ENCODE results near the gene CCL8.

CCL8 gene

GRCh38 chr17:34368946-34369500, 49.8 kb downstream of the CCL8 start:
- TF ChIP-seq, protein P1, sequence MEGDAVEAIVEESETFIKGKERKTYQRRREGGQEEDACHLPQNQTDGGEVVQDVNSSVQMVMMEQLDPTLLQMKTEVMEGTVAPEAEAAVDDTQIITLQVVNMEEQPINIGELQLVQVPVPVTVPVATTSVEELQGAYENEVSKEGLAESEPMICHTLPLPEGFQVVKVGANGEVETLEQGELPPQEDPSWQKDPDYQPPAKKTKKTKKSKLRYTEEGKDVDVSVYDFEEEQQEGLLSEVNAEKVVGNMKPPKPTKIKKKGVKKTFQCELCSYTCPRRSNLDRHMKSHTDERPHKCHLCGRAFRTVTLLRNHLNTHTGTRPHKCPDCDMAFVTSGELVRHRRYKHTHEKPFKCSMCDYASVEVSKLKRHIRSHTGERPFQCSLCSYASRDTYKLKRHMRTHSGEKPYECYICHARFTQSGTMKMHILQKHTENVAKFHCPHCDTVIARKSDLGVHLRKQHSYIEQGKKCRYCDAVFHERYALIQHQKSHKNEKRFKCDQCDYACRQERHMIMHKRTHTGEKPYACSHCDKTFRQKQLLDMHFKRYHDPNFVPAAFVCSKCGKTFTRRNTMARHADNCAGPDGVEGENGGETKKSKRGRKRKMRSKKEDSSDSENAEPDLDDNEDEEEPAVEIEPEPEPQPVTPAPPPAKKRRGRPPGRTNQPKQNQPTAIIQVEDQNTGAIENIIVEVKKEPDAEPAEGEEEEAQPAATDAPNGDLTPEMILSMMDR (IDR thresholded peaks at IDR 0.05; ENCODE audit: insufficient read depth, low read depth, low read length, missing control alignments), result no peak
- DNase-seq (ENCODE audit: low read depth), result no peak
- H3K4me3 ChIP-seq (ENCODE audit: low read length), result no peak overlapping the region

- H3K4me3 ChIP-seq (ENCODE audit: low read length), result no peak overlapping the region
- no peak for DNase-seq (ENCODE audit: low read depth)
- TF ChIP-seq, protein P1 (IDR thresholded peaks at IDR 0.05; ENCODE audit: insufficient read depth, low read depth, low read length, missing control alignments), result no peak
These were observed 50.3 kb downstream of the CCL8 start for GRCh38 chr17:34369571-34369970.

GRCh38 chr17:34370376-34370996, 51.3 kb downstream of the CCL8 start:
- TF ChIP-seq, protein P1 (IDR thresholded peaks at IDR 0.05; ENCODE audit: insufficient read depth, low read depth, low read length, missing control alignments), result no peak
- no peak for DNase-seq (ENCODE audit: low read depth)
- no peak overlapping the region for H3K4me3 ChIP-seq (ENCODE audit: low read length)

DNA sequence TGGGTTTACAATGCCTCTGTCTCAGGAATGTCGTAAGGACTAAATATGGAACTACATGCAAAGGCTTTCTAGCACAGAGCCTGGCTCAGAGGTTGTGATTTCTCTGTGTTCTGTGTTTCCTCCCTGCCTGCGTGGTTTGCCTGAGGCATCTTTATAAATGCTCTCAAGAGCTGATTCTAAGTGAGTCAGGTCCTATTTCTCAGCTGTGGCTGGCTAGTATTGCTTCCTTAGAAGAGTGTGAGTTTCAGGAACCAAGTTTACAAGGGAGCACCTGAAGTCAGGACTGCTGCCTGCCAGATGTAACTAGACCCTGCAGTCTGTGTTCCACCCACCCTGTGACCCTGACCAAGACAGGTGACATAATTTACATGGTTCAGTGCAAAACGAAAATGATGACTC, 51.8 kb downstream of the CCL8 start:
- TF ChIP-seq, protein P1 (IDR thresholded peaks at IDR 0.05; ENCODE audit: insufficient read depth, low read depth, low read length, missing control alignments), result no peak
- H3K4me3 ChIP-seq (ENCODE audit: low read length), result no peak overlapping the region
- DNase-seq (ENCODE audit: low read depth), result peak; percentile 41

Data from epithelial cell of esophagus (primary cell).